ENCODE data around the gene RBM20.
A peak's percentile ranks its signal among the peaks of the same experiment; 100 is the strongest.

The RBM20 gene

DNA sequence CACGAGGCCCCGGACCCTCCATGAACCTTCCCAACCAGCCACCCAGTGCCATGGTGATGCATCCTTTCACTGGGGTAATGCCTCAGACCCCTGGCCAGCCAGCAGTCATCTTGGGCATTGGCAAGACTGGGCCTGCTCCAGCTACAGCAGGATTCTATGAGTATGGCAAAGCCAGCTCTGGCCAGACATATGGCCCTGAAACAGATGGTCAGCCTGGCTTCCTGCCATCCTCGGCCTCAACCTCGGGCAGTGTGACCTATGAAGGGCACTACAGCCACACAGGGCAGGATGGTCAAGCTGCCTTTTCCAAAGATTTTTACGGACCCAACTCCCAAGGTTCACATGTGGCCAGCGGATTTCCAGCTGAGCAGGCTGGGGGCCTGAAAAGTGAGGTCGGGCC is 137.0 kb downstream of the RBM20 start:
- DNase-seq (ENCODE audit: low read depth in 1 of 2, low spot score in 1 of 2), result no peak

DNA sequence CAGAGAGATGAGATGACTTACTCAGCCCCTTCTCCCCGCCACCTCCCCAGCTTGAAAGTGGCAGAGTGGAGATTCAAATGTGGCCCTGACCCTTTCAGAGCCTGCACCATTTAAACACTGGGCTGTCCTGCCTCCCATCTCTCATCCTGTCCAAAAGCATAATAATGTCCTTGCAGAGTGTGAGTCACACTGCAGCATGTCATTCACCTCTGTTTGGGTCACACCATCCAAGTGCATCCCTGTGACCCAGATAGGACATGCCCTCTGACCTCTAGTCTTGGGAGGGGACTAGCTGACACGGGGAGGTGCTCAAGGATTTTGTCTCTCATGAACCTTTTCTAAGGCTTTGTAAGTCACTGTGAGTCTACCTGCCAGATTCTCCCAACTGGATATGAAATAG is 138.5 kb downstream of the RBM20 start:
- no peak for DNase-seq (ENCODE audit: low read depth in 1 of 2, low spot score in 1 of 2)

DNA sequence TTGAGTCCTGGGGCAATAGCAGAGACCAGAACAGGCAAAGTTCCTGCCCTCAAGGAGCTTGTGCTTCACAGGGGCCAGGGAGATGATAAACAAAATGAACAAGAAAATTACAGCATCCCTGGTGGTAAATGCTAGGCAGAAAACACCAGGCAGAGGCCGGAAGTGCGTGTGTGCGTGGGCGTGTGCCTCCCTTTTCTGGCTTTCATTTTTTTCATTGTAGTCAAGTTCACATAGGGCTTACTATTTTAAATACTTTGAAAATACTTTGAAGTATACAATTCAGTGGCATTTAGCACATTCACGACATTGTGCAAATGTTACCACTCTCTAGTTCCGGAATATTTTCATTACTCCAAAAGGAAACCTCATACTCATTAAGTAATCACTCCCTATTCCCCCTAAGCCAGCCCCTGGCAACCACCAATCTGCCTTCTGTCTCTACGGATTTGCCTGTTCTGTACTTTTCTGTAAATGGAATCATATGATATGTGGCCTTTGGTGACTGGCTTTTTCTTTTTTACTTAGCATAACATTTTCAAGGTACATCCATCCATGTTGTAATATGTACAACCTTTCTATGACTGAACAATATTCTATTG is 139.5 kb downstream of the RBM20 start:
- peak; percentile 20 to 53 for DNase-seq (ENCODE audit: low read depth in 1 of 2, low spot score in 1 of 2)

DNA sequence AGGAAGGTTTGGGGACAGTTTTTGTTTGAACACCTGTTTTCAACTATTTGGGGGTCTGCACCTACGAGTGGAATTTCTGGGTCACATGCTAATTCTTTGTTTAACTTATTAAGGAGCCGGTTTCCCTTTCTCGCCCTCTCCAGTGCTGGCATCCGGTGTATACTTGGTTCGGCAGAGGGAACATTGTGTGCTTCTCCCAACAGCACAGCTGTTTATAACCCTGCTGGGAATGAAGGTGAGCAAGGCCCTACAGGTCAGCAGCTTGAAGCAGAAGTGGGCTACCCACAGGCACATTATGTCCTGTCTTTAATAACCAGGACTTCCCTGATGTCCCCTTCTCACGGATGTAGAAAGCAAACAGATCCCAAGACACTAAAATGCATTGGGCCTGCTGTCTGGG is 140.1 kb downstream of the RBM20 start:
- DNase-seq (ENCODE audit: low read depth in 1 of 2, low spot score in 1 of 2), result no peak

DNA sequence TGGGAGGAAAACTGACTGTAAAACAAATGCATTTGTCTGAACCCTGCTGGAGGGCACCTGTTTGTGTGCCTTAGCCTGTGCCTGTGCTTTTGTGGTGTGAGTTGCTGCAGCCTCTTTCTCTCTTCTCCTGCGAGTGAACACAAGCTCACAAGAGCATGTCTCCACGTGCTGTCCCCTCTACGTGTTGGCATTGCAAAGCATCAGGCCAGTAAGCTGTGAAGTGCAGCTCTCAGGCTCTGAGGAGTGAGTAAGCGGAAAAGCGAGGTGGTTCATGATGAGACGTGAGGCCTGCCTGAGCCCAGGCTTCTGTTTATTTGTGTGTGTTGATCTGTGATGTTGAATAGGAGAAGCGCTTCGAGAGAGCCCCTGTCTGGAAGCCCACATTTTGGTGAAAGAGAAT is 142.0 kb downstream of the RBM20 start:
- DNase-seq (ENCODE audit: low read depth in 1 of 2, low spot score in 1 of 2), result no peak

DNA sequence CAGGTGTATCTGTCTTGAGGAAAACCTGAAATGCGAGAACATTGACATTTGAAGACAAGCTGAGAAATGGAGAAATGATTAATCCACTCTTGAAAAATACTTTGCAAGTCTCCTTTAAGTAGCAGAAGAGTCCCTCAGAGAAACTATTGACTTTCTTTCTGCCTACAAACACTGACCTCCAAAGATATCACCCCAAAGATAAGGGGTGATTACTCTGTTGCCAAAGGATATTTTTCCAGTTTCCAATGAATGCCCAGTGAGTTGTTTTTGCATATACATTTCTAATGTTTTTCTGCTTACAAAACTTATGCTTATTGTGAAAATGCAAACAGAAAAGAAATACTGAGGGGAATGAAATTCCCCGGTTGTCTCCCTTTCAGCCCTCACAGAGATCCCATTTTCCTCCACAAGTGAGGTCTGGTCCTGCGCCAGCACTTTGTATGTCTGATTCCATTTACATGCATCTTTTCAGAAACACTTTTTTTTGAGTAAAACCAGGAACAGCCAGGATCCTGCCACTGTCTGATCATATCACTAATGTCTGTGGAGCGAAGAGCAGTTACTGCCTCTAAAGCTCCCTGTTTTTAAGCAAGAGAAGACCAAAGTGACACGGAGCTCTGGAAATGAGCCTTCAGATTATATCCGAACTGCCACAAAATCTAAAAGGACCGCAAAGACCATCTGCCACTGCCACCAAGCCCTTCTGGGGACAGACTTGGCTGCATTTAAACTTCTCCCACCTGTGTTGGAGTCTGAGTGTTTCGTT is 144.7 kb downstream of the RBM20 start:
- DNase-seq (ENCODE audit: low read depth in 1 of 2, low spot score in 1 of 2), result no peak

DNA sequence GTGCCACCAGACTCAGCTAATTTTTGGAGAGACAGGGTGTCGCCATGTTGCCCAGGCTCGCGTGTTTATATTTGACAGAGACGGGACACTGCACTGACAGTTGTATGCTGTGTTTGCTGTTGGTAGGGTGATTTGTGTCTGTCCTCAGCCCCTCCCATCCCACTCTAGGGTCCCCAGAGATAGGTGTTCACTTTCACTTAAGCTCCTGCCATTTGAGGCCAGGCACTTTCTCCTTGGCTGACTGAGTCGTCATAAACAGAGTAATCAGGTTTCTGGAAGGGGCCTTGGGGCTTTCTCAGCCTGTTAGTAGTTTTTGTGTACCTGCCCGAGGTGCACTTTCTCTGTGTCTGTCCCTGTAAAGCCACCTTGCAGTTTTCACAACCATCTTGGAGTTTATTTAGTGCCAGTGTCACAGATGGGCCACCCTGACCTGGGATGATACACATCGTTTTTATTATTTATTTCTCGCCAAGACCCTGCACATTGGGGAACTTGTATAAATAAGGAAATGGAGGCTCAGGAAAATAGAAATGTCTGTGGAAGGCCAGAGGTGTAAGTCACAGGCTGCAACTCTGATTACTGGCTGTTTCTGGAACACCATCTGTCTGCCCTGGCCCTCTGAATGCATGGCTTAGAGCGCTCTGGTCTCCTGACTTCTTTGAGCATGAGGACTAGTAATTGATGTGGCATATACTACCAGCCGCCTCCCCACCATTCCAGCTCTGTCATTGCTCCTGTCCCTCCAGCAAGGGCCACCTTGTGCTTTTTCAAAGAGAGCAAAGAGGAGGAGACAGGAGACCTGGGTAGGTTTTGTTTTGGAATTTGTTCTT is 145.7 kb downstream of the RBM20 start:
- no peak for DNase-seq (ENCODE audit: low read depth in 1 of 2, low spot score in 1 of 2)

DNA sequence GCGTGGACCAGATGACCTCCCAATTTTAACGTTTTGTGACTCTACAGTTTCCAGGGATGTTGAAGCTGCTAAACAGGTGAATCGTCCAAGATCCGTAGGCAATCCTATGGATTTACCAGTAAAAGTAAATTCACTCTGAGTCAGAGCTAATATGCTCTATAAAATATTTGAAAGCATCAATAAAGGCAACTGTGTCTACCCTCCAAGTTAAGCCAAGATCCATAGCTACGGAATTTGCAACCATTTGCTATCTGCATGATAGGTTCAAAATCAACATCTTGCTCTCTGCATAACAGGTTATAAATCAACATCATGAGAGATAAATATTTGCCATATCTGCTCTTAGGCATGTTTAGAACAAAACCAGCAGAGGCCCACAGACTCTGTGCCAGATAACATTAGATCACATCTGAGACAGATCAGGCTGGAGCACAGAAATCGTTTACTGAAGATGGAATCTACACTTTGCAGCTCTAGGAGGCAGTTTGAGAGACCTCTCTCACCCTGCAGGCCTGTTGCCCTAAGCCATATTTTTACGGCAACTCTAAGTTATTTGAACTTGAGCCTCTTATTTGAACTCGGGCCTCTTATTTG is 146.9 kb downstream of the RBM20 start:
- DNase-seq (ENCODE audit: low read depth in 1 of 2, low spot score in 1 of 2), result no peak

DNA sequence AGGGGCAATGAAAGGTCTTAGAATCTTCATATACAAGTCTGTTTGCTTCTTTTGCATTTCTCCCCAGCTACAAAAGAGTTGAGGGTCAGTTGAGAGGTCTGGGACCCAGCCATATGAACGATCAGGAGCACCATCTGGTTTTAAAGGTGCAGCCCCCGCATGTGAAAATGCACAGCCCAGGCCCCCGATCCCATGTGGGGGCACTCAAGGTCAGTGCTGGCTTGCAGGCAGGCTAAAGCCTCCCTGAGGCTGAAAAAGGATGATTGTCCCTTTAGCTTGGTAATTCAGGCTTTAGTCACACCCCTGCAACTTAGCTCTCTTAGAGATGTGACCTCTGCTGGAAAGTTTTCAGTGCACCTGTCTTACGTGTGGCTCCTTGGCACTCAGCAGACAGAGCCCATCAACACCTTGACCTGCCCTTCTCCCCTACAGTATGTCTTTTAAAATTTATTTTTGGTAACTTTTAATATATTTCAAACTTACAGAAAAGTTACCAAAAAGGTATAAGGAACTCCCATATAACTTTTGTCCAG is 147.5 kb downstream of the RBM20 start:
- DNase-seq (ENCODE audit: low read depth in 1 of 2, low spot score in 1 of 2), result no peak

DNA sequence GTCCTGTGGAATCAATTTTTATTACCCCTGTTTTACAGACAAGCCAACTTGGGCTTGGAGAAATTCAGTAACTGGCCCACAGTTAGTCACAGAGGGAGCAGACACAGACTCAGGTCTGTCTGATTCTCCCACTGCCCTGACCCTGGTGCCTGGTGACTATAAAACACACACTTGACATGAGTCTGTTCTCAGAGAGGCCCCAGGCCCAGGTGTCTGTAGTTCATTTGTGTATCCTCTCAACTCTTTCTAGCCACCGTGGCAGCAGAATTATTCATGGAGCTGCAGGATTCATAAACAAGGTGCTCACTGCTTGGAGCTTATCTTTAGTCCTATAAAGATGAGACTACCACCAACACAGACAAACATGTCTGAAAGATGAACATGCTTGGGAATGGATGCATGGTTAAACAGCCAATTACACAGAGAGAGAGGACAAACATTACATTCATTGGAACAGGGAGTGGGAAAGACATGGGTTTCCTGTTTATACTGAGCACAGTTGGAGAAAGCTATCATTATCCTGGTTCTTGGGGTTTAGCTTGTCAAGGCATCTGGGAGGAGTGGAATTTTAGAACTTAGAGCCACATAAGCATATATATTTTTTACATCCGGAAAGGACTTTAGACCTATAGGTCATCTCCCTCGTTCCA is 148.5 kb downstream of the RBM20 start:
- no peak for DNase-seq (ENCODE audit: low read depth in 1 of 2, low spot score in 1 of 2)

DNA sequence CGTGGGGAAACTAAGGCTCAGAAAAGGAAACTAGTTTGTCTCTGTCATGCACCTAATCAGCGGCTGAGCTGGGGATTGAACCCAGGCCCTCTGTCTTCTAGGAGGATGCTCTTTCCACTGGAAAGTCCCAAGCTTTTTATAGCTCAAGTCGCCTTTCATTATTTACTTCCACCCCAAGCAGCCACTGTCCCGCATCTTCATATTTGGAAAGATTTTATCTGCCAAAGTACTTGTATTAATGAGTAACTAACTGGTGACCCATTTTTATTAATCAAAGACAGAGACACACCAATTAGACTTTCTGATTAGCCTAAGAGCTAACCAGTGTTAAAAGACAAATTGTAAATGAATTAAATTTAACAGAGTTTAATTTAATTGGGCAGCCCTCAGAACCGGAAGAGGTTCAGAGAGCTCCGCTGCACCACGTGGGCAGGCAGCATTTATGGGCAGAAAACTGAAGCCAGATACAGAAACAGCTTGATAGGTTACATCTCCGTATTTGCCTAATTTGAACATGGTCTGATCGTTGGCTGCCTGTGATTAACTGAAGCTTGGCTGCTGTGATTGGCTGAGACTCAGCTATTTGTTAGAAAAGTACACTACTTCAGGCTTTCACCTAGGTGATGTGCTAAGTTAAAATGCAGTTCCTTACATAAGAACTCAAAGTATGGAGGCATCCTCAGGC is 149.1 kb downstream of the RBM20 start:
- no peak for DNase-seq (ENCODE audit: low read depth in 1 of 2, low spot score in 1 of 2)

DNA sequence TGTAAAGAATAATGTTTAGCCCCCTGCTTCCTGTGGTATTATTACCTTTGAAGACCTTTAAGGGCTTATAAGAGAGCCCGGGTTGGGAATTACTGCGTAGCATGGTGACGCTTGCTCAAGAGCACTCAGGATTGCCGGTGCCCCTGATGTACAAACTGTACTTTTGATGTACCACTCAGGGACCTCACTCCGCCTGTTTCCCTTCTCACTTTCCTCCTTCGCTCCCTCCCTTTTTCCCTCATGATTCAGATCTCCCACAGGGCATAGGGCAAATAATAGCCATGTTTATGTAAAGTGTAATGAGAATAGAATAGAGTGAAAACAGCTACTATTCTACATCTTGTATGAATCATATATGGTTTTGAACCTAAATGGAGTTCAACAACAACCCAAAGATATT is 149.8 kb downstream of the RBM20 start:
- no peak for DNase-seq (ENCODE audit: low read depth in 1 of 2, low spot score in 1 of 2)

DNA sequence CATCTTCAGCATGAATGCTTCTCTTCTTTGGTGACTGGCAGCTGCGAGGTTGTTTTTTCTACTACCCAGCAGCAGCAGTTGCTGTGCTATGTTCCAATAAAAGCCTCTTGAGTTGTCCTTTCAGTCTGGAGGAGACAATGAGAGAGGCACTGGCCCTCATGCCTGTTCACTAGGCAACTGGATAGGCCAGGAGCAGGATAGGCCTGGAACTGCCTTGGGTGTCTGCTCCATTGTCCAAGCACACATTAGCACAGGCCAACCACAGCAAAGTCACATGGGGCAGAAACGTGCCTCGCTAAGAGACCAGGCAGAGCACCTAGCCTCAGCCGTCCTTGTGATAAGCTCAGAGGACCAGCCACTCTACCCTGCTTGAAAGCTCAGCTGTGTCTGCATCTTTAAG is 150.7 kb downstream of the RBM20 start:
- DNase-seq (ENCODE audit: low read depth in 1 of 2, low spot score in 1 of 2), result no peak

DNA sequence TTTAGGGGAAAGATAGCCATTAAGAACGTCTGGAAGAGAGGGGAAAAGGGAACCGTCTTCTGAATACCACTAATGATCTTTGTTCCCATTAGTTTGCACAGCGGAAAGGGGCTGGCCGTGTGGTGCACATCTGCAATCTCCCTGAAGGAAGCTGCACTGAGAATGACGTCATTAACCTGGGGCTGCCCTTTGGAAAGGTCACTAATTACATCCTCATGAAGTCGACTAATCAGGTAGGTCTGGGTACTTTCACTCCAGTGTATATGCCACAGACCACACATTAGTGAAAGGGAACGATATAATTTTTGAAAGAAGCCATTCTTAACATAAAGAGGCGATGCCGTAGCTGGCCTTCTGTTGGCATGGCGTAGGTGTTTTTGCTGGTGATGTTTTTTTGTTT is 153.3 kb downstream of the RBM20 start:
- DNase-seq (ENCODE audit: low read depth in 1 of 2, low spot score in 1 of 2), result no peak

DNA sequence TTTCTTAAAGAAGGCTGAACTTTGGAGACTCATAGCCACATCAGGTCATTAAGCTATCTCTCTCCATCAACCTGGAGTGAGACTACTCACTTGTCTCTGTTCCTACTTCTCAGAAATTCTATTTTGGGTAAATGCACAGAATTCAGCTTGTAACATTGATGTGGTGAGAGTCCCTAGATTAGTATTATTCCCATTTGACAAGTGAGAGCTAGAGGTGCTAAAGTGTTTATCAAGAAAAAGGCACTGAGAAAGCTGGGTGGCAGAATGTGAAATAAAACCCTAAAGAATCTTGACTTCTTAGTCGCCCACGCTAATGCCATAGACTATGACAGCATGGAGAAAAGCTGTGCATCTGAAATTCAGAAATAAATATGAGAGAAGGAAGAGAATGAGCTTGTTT is 154.2 kb downstream of the RBM20 start:
- no peak for DNase-seq (ENCODE audit: low read depth in 1 of 2, low spot score in 1 of 2)

DNA sequence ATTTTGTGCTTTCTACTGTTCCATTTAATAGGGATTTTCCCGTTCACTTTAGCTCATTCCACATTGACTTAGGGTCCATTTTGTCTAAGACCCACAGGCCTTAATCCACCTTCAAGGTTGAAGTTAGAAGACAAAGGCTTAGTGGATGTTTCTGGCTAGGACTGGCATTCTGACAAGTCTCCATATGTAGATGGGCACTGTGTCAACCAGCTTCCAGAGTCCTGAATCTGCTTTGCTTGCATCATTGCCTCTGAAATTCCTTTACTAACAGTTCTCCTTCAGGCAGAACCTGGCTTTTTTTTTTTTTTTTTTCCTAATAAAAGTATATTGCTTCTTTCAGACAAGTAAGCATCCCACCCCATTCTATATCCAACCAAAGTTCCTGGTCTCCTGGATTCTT is 158.0 kb downstream of the RBM20 start:
- no peak for DNase-seq (ENCODE audit: low read depth in 1 of 2, low spot score in 1 of 2)

DNA sequence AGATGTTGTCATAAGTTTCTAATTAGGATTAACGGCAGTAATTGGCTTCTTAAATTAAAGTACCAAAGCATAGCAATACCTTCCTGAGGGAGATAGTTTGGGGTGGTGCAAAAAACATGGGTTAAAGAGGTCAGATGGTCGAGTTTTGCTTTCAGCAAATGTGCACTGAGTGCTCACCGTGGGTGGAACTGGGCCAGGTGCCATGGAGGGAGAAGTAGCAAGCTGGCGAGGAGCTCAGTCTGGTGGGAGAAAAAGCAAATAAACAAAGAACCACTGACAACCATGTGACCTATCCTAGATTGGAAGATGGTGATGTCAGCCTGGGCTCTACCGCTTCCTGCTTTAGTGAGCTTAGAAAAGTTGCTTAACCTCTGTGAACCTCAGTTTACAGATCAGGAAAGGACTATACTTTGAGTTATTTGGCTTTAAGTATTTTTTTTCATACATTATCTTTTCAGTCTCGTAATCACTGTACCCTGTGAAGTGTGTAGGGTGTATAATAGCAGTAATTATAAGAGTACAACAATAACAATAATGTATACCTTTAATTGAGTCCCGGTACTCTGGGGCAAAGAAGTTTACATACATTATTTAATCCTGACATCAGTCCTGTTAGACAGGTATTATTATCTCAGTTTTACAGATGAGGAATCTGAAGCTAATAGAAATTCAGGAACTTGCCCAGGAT is 158.6 kb downstream of the RBM20 start:
- no peak for DNase-seq (ENCODE audit: low read depth in 1 of 2, low spot score in 1 of 2)

DNA sequence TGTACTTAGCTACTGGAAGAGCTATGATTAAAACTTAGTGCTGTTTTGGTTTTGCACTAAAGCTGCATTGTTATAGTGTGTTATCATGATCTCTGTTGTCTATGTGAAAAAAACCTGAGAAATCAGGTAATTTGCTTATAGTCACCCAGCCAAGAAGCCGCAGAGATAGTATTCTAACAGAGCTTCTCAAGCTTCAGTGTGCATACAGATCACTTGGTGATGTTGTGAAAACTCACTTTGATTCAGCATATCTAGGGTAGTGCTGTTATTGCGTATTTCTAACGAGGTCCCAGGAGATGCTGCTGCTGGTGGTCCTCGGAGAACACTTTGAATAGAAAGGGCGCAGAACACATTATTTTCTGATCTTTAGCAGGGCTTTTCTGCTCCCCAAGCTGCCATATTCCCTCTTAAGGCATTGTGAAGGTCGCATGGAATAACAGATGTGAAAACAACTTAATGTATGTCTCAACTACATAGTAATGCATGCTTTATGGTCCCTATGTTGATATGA is 159.2 kb downstream of the RBM20 start:
- DNase-seq (ENCODE audit: low read depth in 1 of 2, low spot score in 1 of 2), result no peak

DNA sequence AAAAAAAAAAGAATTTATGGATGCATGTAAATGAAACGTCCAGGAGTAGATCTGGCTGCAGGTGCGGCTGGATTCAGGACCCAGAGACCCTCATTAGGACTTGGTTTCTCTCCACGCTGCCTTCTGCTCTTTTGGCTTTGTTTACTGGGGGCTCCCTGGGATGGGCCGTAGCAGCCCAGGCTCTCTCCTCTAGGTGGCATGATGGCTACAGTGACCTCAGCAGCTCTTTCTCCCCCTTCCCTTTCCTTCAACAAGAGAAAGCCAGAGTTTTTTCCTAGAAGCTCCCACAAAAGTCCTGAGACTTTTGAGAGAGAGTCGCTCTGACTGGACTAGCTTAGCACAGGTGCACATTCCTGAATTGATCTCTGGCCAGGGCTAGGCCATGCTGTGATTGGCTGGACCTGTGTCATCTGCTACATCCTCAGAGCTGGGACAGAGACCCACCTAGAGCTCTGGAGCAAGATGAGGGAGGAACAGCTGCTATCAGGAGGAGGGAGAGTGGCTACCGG is 159.7 kb downstream of the RBM20 start:
- no peak for DNase-seq (ENCODE audit: low read depth in 1 of 2, low spot score in 1 of 2)

DNA sequence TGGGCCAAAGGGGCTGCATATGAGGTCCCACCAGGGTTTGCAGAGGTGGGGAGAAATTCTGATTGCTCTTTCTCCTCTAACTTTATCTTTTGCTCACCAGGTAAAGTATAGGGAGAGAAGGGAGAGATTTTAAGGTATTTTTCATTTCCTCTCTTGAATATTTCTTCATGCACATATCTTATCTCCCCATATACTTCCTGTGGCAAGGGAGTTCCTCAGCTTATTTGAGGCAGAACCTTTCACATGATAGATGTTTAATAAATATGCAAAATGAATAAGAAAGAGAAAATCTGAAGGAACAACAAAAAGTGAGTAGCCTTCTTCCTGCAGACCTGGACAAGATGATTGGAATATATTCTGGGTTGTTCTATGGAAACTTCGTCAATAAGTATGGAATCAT is 160.2 kb downstream of the RBM20 start:
- no peak for DNase-seq (ENCODE audit: low read depth in 1 of 2, low spot score in 1 of 2)

Data from activated T-helper 1 cell treated with anti-CD3 and anti-CD28 coated beads, Interleukin-2, amount 50 U/mL, for 16 hours (primary cell).